HG03571 (cell line): ENCODE results near the gene DOCK2.
A peak's percentile ranks its signal among the peaks of the same experiment; 100 is the strongest.
"Not testable (repeated sequence)": the region's sequence is repeated elsewhere in the genome, so short reads cannot be mapped to it uniquely, and the experiment has no call there.

Experiments
- ATAC-seq: cut with Tn5 transposase; IDR thresholded peaks from one replicate; pipeline ENCODE4 v1.9.1; 2021; ENCODE audit not compliant: unreplicated experiment

The DOCK2 gene

DNA sequence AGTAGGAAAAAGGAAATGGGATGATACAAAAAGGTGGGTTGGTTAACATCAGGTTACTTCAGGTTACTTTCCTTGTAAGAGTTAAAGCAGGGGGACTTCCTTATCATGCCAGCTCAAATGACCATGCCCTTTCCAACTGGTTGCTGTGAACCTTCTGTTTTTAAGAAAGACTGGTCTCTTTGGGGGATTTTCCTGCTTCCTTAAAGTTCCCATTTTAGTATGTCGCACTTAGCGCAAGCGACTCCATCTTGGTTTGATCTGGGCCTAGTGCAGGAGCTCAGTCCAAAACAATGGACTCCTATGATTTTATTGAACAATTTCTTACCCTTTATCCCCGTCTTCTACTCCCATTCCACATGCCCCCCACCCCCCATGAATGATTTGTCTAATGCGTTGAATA, 173.4 kb downstream of the DOCK2 start:
- ATAC-seq = no peak

DNA sequence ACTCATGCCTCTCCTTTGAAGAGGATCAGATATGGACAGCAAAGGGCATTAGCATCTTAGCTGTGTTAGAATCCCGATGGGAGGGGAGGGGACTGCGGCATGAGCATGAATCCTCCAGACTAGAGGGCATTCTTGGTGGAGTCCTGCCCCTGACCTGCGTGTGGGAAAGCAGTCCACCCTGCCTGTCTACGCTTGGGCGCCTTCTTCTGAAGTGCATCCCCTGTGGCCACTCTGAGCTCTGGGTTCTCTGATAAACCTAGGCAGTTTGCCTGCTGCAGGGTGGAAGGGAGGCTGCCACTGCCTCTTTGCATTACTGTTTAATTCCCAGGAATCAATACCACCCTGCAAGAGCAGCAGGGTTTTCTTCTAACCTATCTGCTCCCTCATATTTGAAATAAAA, 173.9 kb downstream of the DOCK2 start:
- no peak for ATAC-seq

DNA sequence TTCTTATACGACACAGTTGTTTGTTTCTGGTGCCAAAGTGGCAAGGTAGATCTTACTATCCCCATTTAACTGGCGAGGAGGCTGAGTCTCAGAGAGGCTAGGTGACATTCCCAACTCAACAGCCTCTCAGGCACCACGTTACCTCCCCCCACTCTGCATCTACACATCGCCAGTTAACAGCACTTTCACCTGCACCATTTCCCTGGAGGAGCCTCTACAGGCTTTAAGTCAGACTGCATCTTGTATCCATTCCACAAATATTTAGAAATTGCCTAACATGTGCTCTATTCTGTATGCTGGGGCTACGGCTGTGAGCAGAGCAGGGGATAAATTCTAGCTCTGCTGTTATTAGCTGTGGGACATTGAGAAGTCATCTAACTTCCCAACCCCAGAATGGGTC, 174.6 kb downstream of the DOCK2 start:
- no peak for ATAC-seq

DNA sequence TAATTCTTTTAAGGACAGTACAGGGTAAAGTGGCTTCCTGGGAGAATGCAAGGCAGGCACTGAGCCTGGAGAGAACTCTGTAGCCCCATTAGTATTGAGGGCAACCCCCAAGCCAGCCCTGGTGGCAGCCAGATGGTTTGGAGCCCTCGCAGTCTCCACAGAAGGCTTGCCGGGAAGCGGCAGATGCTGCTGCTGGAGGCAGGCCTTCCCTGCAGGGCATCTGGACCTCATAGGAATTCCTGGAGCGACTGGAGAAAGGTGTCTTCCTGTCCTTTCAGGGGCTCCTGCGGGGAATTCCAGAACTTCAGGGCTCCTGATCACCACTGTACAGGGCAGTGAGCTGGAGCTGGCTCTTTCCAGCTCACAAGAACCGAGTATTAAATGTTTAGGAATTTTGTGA, 175.7 kb downstream of the DOCK2 start:
- ATAC-seq = no peak

DNA sequence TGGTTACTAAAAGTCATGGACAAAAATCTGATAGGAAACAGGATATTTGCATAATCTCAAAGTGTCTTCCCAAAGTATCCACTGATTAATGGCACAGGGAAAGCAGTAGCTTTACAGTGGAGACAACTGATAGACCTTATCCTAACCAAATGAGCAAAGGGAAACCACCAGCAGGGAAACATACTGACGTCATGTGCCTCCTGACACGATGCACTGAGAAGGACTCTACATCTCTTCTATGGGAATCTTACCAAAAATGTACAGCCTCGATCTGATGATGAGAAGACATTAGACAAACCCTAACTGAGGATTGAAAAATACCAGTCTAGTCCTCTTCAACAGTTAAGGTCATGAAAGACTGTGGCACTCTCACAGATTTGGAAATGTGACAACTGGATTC, 177.0 kb downstream of the DOCK2 start:
- ATAC-seq = no peak

DNA sequence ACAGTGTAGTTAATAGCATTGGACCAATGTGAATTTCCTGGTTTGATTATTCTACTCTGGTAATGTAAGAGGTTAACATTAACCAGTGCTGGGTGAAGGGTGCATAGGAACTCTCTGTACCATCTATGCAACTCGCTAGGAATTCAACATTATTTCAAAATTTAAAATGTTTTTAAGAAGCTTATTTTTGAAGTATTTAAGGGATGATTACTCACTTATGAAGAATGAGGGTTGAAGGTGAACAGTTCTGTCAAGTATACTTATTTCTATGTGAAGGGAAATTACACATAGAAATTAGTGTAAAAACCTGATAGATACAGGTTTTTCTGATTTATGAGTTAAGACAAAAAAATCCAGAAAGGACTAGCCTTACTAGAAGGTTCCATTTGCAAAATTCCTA, 177.4 kb downstream of the DOCK2 start:
- ATAC-seq = no peak

DNA sequence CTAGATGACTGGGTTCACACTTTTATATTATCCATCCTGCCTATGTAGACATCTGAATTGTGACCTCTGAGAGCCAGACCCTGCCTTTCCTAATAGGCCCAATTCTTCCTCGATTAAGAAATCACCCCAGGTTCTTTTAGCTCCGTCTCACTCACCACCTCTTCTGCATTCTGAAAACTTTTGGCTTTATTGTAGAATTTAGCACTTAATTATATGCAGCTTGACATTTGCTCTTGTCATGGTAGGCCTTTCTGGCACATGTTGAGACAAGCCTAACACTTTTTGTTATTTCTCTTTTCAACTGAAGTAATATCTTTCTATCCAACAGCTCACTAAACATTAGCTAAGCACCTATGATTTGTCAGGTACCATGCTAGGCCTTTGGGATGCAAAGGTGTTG, 180.0 kb downstream of the DOCK2 start:
- ATAC-seq = no peak

DNA sequence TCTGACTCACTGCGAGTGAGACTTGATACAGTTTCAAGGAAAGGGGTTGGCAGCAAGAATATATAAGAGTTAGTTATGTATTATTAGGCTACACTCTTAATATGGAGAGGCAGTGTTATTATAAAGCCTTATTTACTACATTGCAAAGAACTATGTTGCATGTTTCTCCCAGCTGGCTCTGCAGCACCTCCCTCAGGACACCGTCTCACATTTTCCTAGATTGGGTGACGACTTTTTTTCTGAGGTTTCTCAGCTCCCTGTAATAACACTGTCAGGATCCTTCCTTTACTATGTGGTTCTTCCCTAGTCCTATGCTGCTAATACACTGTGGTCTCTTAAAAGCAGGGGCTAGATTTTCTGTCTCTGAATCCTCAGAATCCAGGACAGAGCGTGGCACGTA, 189.5 kb downstream of the DOCK2 start:
- no peak for ATAC-seq

DNA sequence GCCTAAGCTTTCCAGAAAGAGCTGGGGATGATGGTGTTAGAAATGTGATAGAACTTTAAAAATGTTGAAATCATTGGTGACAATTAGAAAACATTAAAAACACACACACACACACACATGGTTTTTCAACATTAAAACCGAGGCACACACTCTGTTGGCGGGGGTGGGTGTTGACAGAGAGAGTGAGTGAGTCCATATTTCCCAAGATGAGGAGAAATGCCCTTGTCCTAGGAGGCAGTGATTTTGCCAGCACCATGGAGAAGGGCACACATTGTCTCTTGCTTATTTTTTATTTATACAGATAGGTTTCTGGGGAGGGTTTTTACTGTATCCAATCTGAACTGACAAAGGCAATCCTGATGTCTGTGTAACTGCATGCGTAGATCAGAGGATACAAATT, 190.7 kb downstream of the DOCK2 start:
- ATAC-seq = no peak

DNA sequence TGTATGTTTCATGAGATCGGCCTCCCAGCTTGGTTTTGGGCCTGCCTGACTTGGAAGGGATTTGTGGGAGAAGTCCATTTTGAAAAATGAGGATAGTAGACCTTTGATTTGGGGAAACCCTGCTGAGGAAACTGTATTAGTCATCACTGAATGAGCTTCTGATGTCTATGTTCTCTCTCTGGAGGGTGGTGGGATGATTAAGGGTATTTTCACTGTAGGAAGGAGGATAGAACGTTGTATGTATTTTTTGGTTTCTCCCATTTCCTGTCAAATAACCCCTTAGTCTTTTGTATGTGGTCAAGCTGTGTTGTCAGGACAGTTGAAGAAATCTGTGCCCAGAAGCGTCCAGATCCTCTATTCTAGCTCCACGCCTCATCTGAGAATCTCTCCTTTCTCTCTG, 191.3 kb downstream of the DOCK2 start:
- ATAC-seq = no peak

DNA sequence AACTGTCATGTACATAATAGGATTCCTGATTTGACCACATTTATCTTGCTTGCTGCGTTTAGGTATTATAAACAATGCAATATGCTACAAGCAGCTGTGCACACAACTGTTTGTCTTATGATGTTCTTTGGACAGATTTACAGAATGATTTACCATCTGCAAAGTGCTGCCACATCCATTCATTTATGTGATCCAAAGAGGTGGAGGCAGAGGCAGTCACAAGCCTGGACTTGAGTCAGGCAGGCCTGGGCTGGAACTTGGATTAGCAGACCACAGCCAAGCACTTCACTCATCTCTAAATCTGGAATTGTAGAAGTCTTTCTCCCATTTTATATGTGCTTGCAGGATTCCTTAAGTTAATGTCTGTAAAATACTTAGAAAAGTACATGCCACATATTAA, 194.3 kb downstream of the DOCK2 start:
- ATAC-seq = no peak

DNA sequence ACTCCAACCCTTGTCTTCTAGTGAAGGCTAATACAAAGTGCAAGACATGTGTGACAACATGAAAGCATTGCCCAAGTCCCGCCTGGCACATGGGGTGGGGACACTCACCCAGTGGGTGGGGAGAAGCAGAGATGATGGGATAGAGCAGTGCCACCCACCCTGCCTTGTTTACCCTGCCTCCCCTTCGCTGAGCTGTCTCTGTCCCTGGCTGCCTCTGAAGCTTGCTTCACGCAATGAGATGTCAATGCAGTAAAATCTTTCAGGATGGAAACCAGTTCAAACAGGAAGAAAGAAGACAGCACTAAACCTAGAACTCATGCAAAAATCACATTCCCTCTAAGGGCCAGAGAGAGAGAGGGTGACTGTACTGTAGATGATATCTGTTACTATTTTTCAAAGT, 195.2 kb downstream of the DOCK2 start:
- no peak for ATAC-seq

DNA sequence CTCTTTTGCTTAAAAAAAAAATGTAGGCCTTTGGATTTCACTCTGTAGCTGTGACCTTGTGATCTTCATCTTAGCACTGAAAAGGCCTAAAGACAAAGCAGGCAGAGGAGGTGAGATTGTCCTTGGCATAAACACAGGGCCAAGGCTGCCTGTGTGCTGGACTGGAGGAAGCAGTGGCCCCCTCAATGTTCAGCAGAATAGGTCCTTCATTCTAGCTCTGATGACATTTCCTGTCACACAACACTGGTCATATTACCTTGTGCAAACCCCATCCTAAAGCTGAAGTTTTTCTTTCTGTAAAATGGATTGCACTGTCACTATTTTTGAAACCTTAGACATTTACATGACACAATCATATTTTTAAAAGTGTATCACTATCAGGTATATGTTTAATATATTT, 195.8 kb downstream of the DOCK2 start:
- no peak for ATAC-seq

DNA sequence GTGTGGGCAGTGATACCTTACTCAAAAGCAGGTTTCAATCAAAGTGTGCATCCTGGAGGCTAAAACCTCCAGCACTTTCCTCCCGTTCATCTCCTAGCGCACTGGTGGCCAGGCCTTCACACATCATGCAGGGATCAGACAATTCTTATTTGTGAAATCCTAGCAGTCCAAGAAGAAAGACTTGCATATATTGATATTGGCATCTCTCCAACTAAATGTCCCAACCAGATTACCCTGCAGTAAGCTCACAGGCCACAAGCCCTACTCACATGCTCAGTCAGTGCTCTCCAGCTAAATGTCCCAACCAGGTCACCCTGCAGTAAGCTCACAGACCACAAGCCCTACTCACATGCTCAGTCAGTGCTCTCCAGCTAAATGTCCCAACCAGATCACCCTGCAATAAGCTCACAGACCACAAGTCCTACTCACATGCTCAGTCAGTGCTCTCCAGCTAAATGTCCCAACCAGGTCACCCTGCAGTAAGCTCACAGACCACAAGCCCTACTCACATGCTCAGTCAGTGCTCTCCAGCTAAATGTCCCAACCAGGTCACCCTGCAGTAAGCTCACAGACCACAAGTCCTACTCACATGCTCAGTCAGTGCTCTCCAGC, 196.7 kb downstream of the DOCK2 start:
- ATAC-seq = not testable (repeated sequence)

DNA sequence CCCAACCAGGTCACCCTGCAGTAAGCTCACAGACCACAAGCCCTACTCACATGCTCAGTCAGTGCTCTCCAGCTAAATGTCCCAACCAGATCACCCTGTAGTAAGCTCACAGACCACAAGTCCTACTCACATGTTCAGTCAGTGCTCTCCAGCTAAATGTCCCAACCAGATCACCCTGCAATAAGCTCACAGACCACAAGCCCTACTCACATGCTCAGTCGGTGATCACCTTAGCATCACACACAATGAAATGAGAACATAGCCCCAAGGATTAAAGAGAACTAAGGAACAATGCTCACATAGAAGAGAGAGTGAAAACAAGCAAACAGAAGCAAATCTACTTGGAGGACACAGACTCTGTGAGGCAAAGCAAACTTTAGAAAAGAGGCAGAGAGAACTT, 197.5 kb downstream of the DOCK2 start:
- not testable (repeated sequence) for ATAC-seq

DNA sequence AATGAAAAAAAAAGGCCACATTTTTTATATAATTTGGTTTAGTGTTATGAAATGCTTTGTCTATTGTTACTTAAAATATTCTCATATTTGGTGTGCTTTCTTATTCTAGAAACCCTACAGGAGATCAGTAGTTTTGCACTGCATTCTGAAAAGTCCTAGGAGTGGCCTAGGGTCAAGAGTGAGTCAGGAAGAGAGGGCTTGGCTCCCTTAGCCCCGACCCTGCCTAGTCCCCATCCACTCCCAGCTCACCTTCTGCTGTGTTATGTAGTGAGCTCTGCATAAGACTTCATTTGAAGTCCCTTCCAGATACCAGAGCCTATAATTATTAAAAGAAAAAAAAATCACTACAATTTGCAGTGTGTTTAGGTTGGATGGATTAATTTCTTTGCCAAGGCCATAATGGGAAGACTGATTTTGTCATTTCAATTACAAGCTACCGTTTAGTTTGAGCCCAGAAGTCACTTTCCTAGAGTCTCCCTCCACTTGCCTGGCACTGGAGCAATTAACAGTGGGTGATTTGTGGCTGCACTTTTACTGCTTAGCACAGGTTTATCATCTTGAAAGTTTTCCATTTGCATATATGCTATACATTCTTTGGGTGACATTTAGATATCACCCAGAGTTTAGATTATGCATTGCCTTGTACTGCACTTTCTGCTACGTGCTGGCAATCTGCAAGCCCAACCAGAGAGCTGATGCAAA, 199.9 kb downstream of the DOCK2 start:
- no peak for ATAC-seq

DNA sequence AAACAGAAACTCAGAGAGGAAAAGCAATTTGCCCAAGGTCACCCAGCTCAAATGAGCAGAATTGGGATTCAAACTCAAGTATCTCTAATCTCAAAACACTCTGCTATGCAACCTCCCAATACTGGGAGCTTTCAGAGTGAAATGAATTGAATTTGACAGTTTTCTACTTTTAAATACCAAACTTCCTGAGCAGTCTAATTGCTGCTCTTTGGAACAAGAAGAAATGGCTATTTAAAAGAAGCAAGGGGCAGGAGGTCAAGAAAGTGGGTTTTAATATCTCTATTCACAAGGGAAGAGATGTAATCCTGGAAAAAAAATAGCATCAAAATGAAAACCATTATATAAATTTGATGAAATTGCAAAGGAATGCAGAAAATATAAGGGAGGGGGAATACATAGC, 200.6 kb downstream of the DOCK2 start:
- ATAC-seq = no peak

DNA sequence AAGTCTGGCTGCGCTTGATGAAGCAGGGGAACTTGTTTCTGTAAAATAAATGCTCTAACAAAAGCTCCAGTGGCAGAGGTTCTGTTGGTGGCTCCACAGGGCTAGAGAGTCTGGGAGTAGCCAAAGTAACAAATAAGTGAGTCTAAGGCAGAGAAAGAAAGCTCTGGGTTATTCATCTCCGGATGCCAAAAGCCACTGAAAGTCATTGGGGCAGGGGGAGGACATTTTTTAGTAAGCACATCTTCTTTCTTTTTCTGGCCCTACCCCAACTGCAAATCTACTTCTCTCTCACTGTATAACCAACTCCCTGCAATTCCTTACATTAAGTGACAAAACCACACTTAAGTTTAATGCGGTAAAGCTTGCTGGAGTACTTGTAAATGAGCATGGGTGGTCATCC, 201.6 kb downstream of the DOCK2 start:
- peak; percentile 92 for ATAC-seq

DNA sequence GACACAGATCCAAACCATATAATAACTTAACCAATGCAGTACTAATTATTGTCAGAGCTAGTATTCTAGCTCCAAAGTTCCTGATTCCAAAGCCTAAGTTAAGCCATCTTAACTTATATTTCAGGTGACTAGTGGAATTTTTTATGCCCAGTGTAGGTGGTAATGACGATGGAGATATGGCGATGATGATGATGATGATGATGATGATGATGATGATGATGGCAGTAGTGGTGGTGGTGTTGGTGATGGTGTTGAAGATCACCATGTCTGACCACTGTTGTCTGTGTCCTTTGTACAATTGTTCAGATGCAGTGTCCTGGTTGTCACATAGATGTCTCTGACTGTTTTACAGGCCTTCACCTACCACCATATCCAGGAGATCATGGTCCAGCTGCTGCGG, 203.3 kb downstream of the DOCK2 start:
- ATAC-seq = no peak

DNA sequence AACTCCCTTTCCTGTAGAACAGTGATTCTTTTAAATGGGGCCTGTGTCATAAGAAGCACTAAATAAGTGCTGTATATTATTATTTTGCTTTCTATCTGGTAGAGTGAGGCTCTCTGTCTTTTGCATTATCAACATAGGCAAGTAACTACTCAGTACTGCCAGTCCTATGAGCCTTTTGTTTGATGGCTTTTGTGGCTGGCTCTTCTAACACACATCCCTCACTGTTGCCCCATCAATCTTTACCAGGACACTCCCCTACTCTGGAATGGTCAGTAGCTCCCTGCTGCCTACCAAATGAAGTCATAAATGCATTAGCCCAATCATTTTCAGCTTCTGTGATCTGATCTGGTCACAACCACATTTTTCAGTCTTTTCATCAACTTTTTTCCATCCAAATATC, 205.6 kb downstream of the DOCK2 start:
- no peak for ATAC-seq

DNA sequence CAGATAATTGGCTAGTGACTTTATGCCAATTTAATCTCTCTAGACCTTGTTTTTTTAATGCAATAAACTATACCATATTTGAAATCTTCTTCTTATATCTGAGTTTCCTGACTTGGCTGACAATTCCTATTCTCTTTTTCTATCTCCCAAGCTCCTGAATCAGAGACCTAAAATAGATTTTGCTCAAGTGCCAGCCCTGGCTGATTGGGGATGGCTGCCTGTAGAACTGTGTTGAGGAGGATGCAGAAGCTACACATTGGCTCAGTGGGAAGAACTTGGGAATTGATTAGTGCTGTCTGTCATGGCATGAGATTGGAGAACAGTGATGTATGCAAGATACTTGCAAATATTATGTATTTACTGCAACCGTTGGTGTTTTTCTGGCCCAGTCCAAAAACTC, 210.4 kb downstream of the DOCK2 start:
- ATAC-seq = no peak

DNA sequence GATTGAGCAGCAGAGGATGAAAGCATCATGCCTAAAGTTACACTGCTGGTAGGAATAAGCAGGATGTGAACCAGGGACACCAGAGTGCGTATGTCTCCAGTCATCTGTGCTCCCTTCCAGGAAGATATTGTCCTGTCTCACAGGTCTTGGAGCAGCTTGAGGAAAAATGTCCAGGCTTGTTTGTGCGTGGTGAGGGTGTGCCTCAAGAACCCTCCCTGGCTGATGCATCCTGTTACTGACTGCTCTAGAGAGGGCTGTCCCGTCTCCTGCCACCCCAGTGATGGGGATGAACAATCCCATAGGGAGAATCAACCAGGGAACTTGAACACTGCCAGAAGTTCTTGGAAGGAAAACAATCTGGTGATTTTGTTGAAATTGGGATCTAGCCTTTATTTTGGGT, 211.2 kb downstream of the DOCK2 start:
- no peak for ATAC-seq

DNA sequence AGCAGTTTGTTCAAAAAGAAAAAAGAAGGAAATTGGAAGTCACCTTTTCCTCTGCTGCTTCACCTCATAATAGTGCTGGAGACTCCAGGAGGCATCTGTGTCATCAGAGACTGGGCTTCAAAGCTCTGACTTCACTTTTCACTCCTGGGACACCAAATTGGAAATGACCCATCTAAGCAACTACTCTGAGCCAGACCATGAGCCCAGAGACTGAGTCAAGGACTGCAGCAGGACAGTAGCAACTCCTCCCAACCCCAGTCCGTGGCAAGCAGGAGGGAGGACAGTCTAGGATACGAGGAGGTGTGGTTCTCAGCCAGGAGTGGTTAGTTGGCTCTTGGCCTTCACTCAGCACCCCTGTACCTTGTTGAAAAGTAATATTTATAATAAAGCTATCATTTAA, 211.7 kb downstream of the DOCK2 start:
- ATAC-seq = no peak
